ENCODE measurements around the gene TCF19.

TCF19 gene

DNA sequence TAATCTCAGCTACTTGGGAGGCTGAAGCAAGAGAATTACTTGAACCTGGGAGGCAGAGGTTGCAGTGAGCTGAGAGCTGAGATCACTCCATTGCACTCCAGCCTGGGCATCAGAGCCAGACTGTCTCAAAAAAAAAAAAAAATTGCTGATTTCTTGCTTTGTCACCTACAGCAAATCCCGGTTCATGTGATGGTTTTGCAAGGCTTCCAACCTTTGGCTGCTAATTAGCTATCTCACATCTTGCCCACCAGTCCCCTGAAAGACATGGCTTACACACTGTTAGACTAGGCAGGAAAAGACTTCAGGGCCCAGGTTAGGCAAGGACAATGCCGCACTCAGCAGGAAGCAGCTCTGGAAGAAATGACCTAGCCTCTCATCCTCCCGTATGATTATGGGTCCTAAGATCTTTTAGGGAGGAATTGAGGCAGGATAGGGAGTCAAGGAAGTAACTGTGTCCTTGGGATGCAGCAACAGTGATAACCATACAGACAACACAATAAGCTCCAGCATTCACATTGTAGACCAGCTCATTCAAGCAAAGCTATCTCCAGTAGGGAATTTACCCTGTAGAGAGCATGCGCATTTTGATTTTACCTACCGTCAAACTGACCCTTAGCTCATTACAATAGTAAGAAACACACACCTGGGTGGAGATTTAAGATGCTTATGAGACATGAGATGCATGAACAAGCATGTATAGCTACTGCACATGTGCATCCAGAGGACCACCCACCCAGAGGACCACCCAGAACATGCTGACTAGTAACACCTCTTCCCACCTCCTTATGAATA is 52.5 kb downstream of the TCF19 start:
- no peak for DNase-seq
